K562 (cell line): ENCODE measurements around the gene MCM7.
A peak's percentile ranks its signal among the peaks of the same experiment; 100 is the strongest.

Experiments used
- CBX8 ChIP-seq: fragments of 200-600 bp; sonication (generic); IDR thresholded peaks from 2 replicates; pipeline ENCODE4 v1.6.1; 2012; ENCODE audit warnings: borderline replicate concordance, mixed run types, low read depth, mild to moderate bottlenecking, moderate library complexity, mixed read lengths, low read length, control low read depth, inconsistent platforms; ENCODE audit not compliant: poor library complexity, severe bottlenecking; ENCODE audit errors: extremely low read depth
- CTCF ChIP-seq, 3 experiments: IDR thresholded peaks in 2 of 3; conservative IDR thresholded peaks in 1 of 3; 2 replicates each; pipeline ENCODE4 v1.5.1; 2011 to 2012; ENCODE audit warnings: low read length in 3 of 3, mild to moderate bottlenecking in 3 of 3, control low read depth in 2 of 3, improper control_type of control experiment in 1 of 3, inconsistent platforms in 1 of 3, low read depth in 1 of 3, mixed read lengths in 1 of 3, moderate library complexity in 1 of 3; ENCODE audit not compliant: insufficient read depth in 2 of 3
- ILF3 ChIP-seq: fragments of 450-650 bp; IDR thresholded peaks from 2 replicates; pipeline ENCODE4 v1.6.1; 2018; ENCODE audit warnings: antibody characterized with exemption, mild to moderate bottlenecking, moderate library complexity, borderline replicate concordance
- NCOR1 ChIP-seq: fragments of 450-650 bp; IDR thresholded peaks from 2 replicates; pipeline ENCODE4 v1.6.1; 2016; ENCODE audit warnings: mild to moderate bottlenecking, moderate library complexity
- POLR2A ChIP-seq: fragments of 450-650 bp; conservative IDR thresholded peaks from 2 replicates; pipeline ENCODE4 v1.6.1; 2016
- POLR2AphosphoS5 ChIP-seq: IDR thresholded peaks from 2 replicates; pipeline ENCODE4 v1.6.1; 2011; ENCODE audit warnings: mild to moderate bottlenecking, low read depth, low read length, moderate library complexity; ENCODE audit not compliant: control insufficient read depth, insufficient read depth
- RREB1 ChIP-seq: fragments of 250-450 bp; sonication (Bioruptor Pico); IDR thresholded peaks from 2 replicates; pipeline ENCODE4 v1.4.0; 2020
- SIX5 ChIP-seq, 2 experiments: IDR thresholded peaks; 2 replicates each; pipeline ENCODE4 v1.6.1; 2011; ENCODE audit warnings: low read length in 2 of 2, borderline replicate concordance in 1 of 2, low read depth in 1 of 2, mild to moderate bottlenecking in 1 of 2, moderate library complexity in 1 of 2; ENCODE audit not compliant: insufficient read depth in 1 of 2
- SREBF1 ChIP-seq: fragments of 150-350 bp; IDR thresholded peaks from 2 replicates; pipeline ENCODE4 v1.6.1; 2014; ENCODE audit warnings: antibody characterized with exemption, low read depth, low read length, borderline replicate concordance
- ZFP1 ChIP-seq: fragments of 450-650 bp; formaldehyde crosslinking; IDR thresholded peaks from 2 replicates; pipeline ENCODE4 v1.4.0; 2020; ENCODE audit warnings: mild to moderate bottlenecking, mixed read lengths
- ZNF146 ChIP-seq: IDR thresholded peaks from one replicate; pipeline ENCODE4 v1.6.1; 2018; ENCODE audit warnings: missing compliant biosample characterization; ENCODE audit not compliant: unreplicated experiment
- ZNF830 ChIP-seq: fragments of 250-450 bp; sonication (Bioruptor Pico); IDR thresholded peaks from 2 replicates; pipeline ENCODE4 v1.5.0; 2021; ENCODE audit warnings: mild to moderate bottlenecking
- TF ChIP-seq, protein P1 (sequence below): sonication (generic); formaldehyde crosslinking; IDR thresholded peaks from 2 replicates; pipeline ENCODE4 v1.9.0; 2022; ENCODE audit warnings: mild to moderate bottlenecking, missing genetic modification reagents

- no peak for TF ChIP-seq ZNF146 (CRISPR knock-in tag)
- TF ChIP-seq SIX5 (IDR thresholded peaks at IDR 0.05; ENCODE audit: borderline replicate concordance in 1 of 2, insufficient read depth in 1 of 2, low read depth in 1 of 2, low read length in 2 of 2) = no peak
- TF ChIP-seq NCOR1 = no peak
- TF ChIP-seq, protein P1, sequence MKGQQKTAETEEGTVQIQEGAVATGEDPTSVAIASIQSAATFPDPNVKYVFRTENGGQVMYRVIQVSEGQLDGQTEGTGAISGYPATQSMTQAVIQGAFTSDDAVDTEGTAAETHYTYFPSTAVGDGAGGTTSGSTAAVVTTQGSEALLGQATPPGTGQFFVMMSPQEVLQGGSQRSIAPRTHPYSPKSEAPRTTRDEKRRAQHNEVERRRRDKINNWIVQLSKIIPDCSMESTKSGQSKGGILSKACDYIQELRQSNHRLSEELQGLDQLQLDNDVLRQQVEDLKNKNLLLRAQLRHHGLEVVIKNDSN (CRISPR knock-in tag) = no peak
- TF ChIP-seq POLR2A = no peak
- TF ChIP-seq POLR2AphosphoS5 = no peak
- TF ChIP-seq SREBF1 = no peak
- no peak for TF ChIP-seq RREB1 (CRISPR knock-in tag)
- no peak for TF ChIP-seq ZFP1 (CRISPR knock-in tag)
- no peak for TF ChIP-seq CTCF (IDR thresholded peaks at IDR 0.05 in 2 of 3, conservative IDR thresholded peaks at IDR 0.05 in 1 of 3; ENCODE audit: insufficient read depth in 2 of 3, low read depth in 1 of 3, low read length in 3 of 3)
- no peak for TF ChIP-seq ILF3
- no peak for TF ChIP-seq CBX8
- TF ChIP-seq ZNF830 = 0 out of 2 replicates have a peak, but pooled peaks have one; percentile 72
These were observed 20.9 kb upstream of the MCM7 start for GRCh38 chr7:100122067-100122466.
